Astrocyte (in vitro differentiated cells and primary cell): ENCODE data around the gene RNPEP. TPM values are rescaled to one million over a fixed set of nuclear protein-coding genes. Genes with fewer than 3 reads are reported as not detected.

Source experiments
- DNase-seq: peaks from one replicate; pipeline ENCODE4 v3.0.0-alpha.2; 2010; ENCODE audit warnings: low read depth
- FAIRE-seq: peaks from 2 replicates; lab custom pipeline; 2011; peaks lifted over from hg19 to GRCh38; lab: Jason Lieb, UNC
- H2AFZ ChIP-seq: 2 replicates; pipeline ENCODE4 v1.6.0; 2012; ENCODE audit warnings: low read depth, low read length, inconsistent platforms
- H3K27ac ChIP-seq: 2 replicates; pipeline ENCODE4 v1.5.1; 2011; ENCODE audit warnings: low read depth, low read length, inconsistent platforms
- H3K27me3 ChIP-seq: 2 replicates; pipeline ENCODE4 v1.6.0; 2011; ENCODE audit warnings: low read length, inconsistent platforms; ENCODE audit not compliant: insufficient read depth
- H3K36me3 ChIP-seq: 2 replicates; pipeline ENCODE4 v1.5.1; 2011; ENCODE audit warnings: low read length, inconsistent platforms; ENCODE audit not compliant: insufficient read depth
- H3K4me1 ChIP-seq: 2 replicates; pipeline ENCODE4 v1.5.1; 2011; ENCODE audit warnings: low read length, inconsistent platforms; ENCODE audit not compliant: insufficient read depth
- H3K4me2 ChIP-seq: 2 replicates; pipeline ENCODE4 v1.6.0; 2012; ENCODE audit warnings: low read length, inconsistent platforms
- H3K4me3 ChIP-seq: 2 replicates; pipeline ENCODE4 v1.5.1; 2011; ENCODE audit warnings: low read depth, mild to moderate bottlenecking, low read length, inconsistent platforms; ENCODE audit not compliant: insufficient read depth
- H3K79me2 ChIP-seq: 2 replicates; pipeline ENCODE4 v1.6.0; 2012; ENCODE audit warnings: mild to moderate bottlenecking, low read length, inconsistent platforms; ENCODE audit not compliant: insufficient read depth
- H3K9ac ChIP-seq: 2 replicates; pipeline ENCODE4 v1.6.0; 2012; ENCODE audit warnings: mild to moderate bottlenecking, low read length, inconsistent platforms
- H3K9me3 ChIP-seq: 2 replicates; pipeline ENCODE4 v1.5.1; 2012; ENCODE audit warnings: low read depth, mild to moderate bottlenecking, low read length, inconsistent platforms; ENCODE audit not compliant: insufficient read depth
- H4K20me1 ChIP-seq: 2 replicates; pipeline ENCODE4 v1.6.0; 2012; ENCODE audit warnings: low read length, inconsistent platforms; ENCODE audit not compliant: insufficient read depth
- H3K27ac Mint-ChIP-seq: one replicate; pipeline ENCODE4 v1.8.0; 2021; ENCODE audit warnings: mild to moderate bottlenecking, mixed read lengths; ENCODE audit not compliant: unreplicated experiment
- H3K27me3 Mint-ChIP-seq: one replicate; pipeline ENCODE4 v1.8.0; 2021; ENCODE audit warnings: low read depth, mixed read lengths; ENCODE audit not compliant: unreplicated experiment
- H3K36me3 Mint-ChIP-seq: one replicate; pipeline ENCODE4 v1.8.0; 2021; ENCODE audit warnings: low read depth, mixed read lengths; ENCODE audit not compliant: unreplicated experiment
- H3K4me1 Mint-ChIP-seq: one replicate; pipeline ENCODE4 v1.8.0; 2021; ENCODE audit warnings: low read depth, mixed read lengths; ENCODE audit not compliant: unreplicated experiment
- H3K4me3 Mint-ChIP-seq: one replicate; pipeline ENCODE4 v1.8.0; 2021; ENCODE audit warnings: mild to moderate bottlenecking, moderate library complexity, mixed read lengths; ENCODE audit not compliant: unreplicated experiment
- H3K9me3 Mint-ChIP-seq: one replicate; pipeline ENCODE4 v1.8.0; 2021; ENCODE audit warnings: mild to moderate bottlenecking, mixed read lengths; ENCODE audit not compliant: unreplicated experiment
- CTCF ChIP-seq: IDR thresholded peaks from 2 replicates; pipeline ENCODE4 v1.5.1; 2011; ENCODE audit warnings: low read depth, mild to moderate bottlenecking, inconsistent platforms, low read length, moderate library complexity; ENCODE audit not compliant: insufficient read depth
- EZH2 ChIP-seq: IDR thresholded peaks from 2 replicates; pipeline ENCODE4 v1.6.1; 2012; ENCODE audit warnings: mild to moderate bottlenecking, low read length, inconsistent platforms; ENCODE audit not compliant: insufficient read depth
- total RNA-seq: library from RNA; stranded (reverse); gene quantifications from 2 replicates; pipeline ENCODE4 v1.2.1, GENCODE V29; 2021

RNPEP gene
- total RNA-seq, 1 donor from 2014 or later: 68.9 TPM

- Mint-ChIP-seq H3K9me3 (peaks cover 2% of the 10 kb centered on the region), H3K36me3 (no peaks in the 10 kb centered on the region), H3K4me1 (peaks cover 15% of the 10 kb centered on the region), H3K27ac (no peak overlapping the region), H3K27me3 (peaks cover 6% of the 10 kb centered on the region), H3K4me3 (no peak overlapping the region)
- no peak overlapping the region for H3K27ac ChIP-seq
- no peaks in the 10 kb centered on the region for H3K36me3 ChIP-seq
- H4K20me1 ChIP-seq: no peaks in the 10 kb centered on the region
- H2AFZ ChIP-seq: no peak overlapping the region
- no peaks in the 10 kb centered on the region for H3K27me3 ChIP-seq
- TF ChIP-seq CTCF: no peak
- no peak for TF ChIP-seq EZH2
- peaks cover 17% of the 10 kb centered on the region for H3K4me1 ChIP-seq
- no peaks in the 10 kb centered on the region for H3K9me3 ChIP-seq
- no peak overlapping the region for H3K9ac ChIP-seq
- H3K4me2 ChIP-seq: no peak overlapping the region
- H3K4me3 ChIP-seq: no peak overlapping the region
- FAIRE-seq (no peak), DNase-seq (no peak)
- H3K79me2 ChIP-seq: no peaks in the 10 kb centered on the region
These were observed 56.4 kb downstream of the RNPEP start for GRCh38 chr1:202038688-202039346.

DNA sequence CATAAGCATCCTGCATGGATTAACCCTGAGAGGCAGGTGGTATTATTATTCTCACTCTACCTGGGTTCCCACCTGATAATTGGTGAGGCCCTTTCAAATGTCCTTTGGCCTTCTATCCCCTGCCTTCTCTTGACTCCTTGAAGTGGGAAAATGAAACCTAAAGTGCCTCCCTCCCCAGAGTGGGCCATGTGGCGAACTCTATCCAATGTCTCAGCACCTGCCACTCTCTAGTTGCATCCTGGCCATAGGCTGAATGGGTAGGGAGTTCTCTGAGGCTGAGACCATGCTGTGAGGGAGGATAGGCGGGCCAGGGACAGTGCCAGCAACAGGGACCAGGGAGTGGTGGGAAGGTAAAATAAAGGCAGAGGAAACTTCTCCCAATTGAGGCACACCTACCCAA is 63.3 kb downstream of the RNPEP start:
- Histone ChIP-seq H3K36me3 (no peaks in the 10 kb centered on the region), H3K9ac (no peak overlapping the region), H3K9me3 (no peaks in the 10 kb centered on the region), H3K4me1 (peaks cover 9% of the 10 kb centered on the region), H3K27ac (no peak overlapping the region), H2AFZ (no peak overlapping the region), H3K4me2 (no peak overlapping the region), H4K20me1 (no peaks in the 10 kb centered on the region), H3K4me3 (no peak overlapping the region), H3K79me2 (no peaks in the 10 kb centered on the region), H3K27me3 (no peaks in the 10 kb centered on the region)
- TF ChIP-seq EZH2 (no peak), CTCF (no peak)
- no peak overlapping the region for H3K27ac Mint-ChIP-seq
- H3K27me3 Mint-ChIP-seq: peaks cover 16% of the 10 kb centered on the region
- no peaks in the 10 kb centered on the region for H3K4me1 Mint-ChIP-seq
- H3K36me3 Mint-ChIP-seq: no peaks in the 10 kb centered on the region
- DNase-seq: no peak
- peaks cover 2% of the 10 kb centered on the region for H3K9me3 Mint-ChIP-seq
- no peak overlapping the region for H3K4me3 Mint-ChIP-seq
- no peak for FAIRE-seq

DNA sequence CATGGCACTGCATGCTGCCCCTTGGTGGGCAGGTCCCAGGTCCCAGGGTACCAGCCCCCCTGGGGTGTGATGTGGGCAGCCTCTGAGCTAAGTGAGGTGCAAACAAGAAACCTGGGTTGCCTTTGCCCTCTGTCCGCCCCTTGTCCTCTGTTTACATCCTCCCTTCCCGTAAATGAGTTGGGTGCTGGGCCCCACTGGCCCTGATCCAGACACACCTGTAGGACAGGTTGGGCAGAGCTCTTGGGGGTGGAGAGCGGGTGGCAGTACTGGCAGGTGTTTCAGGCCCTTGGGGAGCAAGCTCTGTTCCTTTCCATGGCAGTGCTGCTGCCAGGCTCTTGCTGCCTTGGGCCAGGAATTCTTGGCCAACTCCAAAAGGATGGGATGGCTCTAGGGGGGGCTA is 63.8 kb downstream of the RNPEP start:
- DNase-seq (no peak), FAIRE-seq (no peak)
- Mint-ChIP-seq H3K27ac (no peak overlapping the region), H3K4me3 (no peak overlapping the region), H3K9me3 (peaks cover 2% of the 10 kb centered on the region), H3K4me1 (no peaks in the 10 kb centered on the region), H3K27me3 (peaks cover 16% of the 10 kb centered on the region), H3K36me3 (no peaks in the 10 kb centered on the region)
- Histone ChIP-seq H3K9me3 (no peaks in the 10 kb centered on the region), H2AFZ (no peak overlapping the region), H3K27ac (no peak overlapping the region), H3K9ac (no peak overlapping the region), H3K4me3 (no peak overlapping the region), H3K4me2 (no peak overlapping the region), H3K36me3 (no peaks in the 10 kb centered on the region), H3K4me1 (peaks cover 9% of the 10 kb centered on the region), H3K27me3 (no peaks in the 10 kb centered on the region), H4K20me1 (no peaks in the 10 kb centered on the region), H3K79me2 (no peaks in the 10 kb centered on the region)
- TF ChIP-seq EZH2 (no peak), CTCF (no peak)
